ENCODE results near the gene ZBTB3.
A peak's percentile ranks its signal among the peaks of the same experiment; 100 is the strongest.

GRCh38 chr11:62753736-62754603 lies at the start of gene ZBTB3:
- TF ChIP-seq POLR2A (IDR thresholded peaks at IDR 0.05) (peak; percentile 81), CTCF (IDR thresholded peaks at IDR 0.05) (peak in 1 of 3 donors; percentile 24)

Data from ovary (tissue), 3 donors.